ENCODE results near the gene RTP1.

Gene RTP1

DNA sequence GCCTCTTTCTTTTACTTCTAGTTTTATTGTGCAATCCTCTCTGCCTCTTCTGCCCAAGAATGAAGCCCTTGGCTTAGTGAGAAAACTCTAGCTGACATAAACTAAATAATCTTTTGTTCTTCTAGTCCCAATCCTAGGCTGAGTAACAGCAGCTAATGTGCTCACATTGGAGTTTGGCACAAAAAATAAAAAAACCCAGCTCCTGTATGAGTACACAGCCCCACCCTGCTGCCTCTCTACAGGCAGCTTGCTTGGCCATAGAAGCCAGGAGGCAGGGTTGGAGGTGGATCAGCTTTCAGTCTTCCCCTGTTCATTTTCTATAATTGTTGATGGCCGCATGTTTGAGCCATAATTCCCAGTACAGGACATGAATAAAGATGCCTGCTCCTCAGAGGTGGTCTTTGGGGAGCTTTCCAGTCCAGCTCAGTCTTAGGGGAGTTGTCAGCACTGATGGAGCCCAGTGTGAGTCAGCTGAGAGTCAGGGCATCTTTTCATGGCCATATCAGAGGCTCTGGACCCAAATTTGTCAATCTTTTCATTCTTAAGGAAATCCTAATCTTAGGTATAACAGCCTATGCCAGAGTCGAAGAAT is 46.7 kb downstream of the RTP1 start:
- DNase-seq: no peak

GRCh38 chr3:187247398-187247797 is 50.1 kb downstream of the RTP1 start:
- no peak for DNase-seq
